ENCODE results near the gene P3R3URF.

Gene P3R3URF

DNA sequence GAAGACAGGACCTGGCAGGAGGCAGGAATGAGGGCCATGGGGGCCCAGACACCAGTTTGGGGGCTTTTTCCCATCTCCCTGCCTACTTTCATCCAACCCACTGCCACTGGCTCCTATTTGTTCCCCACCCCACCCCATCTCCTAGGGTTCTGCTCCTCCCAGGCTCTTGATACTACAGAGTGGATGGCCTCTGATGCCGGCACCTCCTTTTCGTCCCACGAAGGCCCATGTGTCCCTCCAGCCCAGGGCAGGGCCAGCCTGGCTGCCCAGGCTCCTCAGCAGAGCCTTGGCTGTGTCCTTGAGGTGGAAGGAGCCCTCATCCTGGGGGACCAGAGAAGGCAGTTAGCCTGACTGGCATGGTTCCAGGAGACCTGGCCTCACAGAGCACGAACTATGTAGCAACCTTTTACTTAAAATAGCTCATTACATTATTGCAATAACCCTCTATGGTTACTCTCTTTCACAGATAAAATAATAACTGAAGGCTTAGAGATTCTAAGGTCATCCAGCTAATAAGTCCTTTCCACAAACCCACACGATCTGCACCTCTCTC is 18.4 kb upstream of the P3R3URF start:
- Histone ChIP-seq H3K9ac (ENCODE audit: low read length) (no peak overlapping the region), H3K18ac (ENCODE audit: low read length) (no peak overlapping the region), H4K91ac (ENCODE audit: low read depth, low read length) (no peak overlapping the region), H2AK5ac (ENCODE audit: low read length) (no peak overlapping the region), H4K12ac (ENCODE audit: low read depth, low read length) (no peak overlapping the region), H3K4me2 (ENCODE audit: low read length) (no peak overlapping the region), H3K9me3 (ENCODE audit: insufficient read depth, low read depth, low read length) (peaks cover 5% of the 10 kb centered on the region), H3K36me3 (ENCODE audit: control insufficient read depth in 1 of 2, insufficient read depth in 2 of 2, low read length in 2 of 2) (peaks cover 47 to 52% of the 10 kb centered on the region in 2 experiments), H3K79me1 (ENCODE audit: low read length) (peaks cover 10% of the 10 kb centered on the region), H3K4ac (ENCODE audit: low read depth, low read length) (no peak overlapping the region), H2BK12ac (ENCODE audit: low read length) (no peak overlapping the region), H3K27me3 (ENCODE audit: insufficient read depth, low read length) (no peaks in the 10 kb centered on the region), H2BK5ac (ENCODE audit: low read depth, low read length, poor library complexity) (no peak overlapping the region), H2BK120ac (ENCODE audit: insufficient read depth, low read length, poor library complexity) (no peak overlapping the region), H3K23ac (ENCODE audit: low read length) (no peak overlapping the region), H3K4me1 (ENCODE audit: control insufficient read depth in 1 of 2, insufficient read depth in 2 of 2, low read length in 2 of 2) (peaks cover 5 to 8% of the 10 kb centered on the region in 2 experiments), H2AFZ (ENCODE audit: insufficient read depth, low read length, poor library complexity) (no peak overlapping the region), H3K4me3 (ENCODE audit: low read depth, low read length) (no peak overlapping the region), H4K8ac (ENCODE audit: low read depth, low read length) (no peak overlapping the region), H3K79me2 (ENCODE audit: control insufficient read depth, insufficient read depth, low read length, poor library complexity) (peaks cover 9% of the 10 kb centered on the region), H3K14ac (ENCODE audit: low read length) (no peak overlapping the region), H3K27ac (ENCODE audit: low read depth, low read length) (no peak overlapping the region)
- DNase-seq: no peak
- no CpG with 5 or more reads among the region's 5 CpGs for WGBS (ENCODE audit: extremely low coverage, insufficient coverage, insufficient read length)

DNA sequence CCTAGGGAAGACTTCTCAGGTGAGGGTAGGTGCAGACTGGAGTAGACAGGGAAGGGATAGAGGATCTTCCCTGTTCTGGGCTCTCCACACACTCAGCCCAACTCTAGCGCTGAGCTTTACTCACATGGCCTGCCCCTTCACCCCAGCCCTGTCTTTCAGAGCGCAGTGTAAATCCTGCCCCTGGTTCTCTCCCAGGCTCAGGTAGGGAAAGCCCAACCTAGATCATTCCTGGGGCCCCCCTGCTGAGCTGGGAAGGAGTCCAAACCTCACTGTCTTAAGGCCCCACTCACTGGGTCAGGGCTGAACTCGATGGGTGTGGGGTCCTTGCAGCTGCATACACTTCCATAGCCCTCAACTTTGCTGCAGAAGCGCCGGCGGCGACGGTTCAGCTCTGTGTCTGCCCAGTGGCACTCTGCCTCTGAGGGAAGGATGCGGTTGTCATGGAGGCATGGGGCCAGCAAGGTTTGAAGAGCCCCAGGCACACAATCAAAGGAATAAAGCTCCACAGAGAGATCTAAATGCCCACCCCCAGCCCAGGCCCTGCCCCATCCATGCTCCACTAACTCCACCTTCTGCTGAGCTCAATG is 17.8 kb upstream of the P3R3URF start:
- Histone ChIP-seq H3K79me2 (ENCODE audit: control insufficient read depth, insufficient read depth, low read length, poor library complexity) (peaks cover 9% of the 10 kb centered on the region), H4K91ac (ENCODE audit: low read depth, low read length) (no peak overlapping the region), H2AFZ (ENCODE audit: insufficient read depth, low read length, poor library complexity) (no peak overlapping the region), H3K4me3 (ENCODE audit: low read depth, low read length) (no peak overlapping the region), H3K23ac (ENCODE audit: low read length) (no peak overlapping the region), H3K4ac (ENCODE audit: low read depth, low read length) (no peak overlapping the region), H3K14ac (ENCODE audit: low read length) (no peak overlapping the region), H2BK5ac (ENCODE audit: low read depth, low read length, poor library complexity) (no peak overlapping the region), H3K27ac (ENCODE audit: low read depth, low read length) (no peak overlapping the region), H3K18ac (ENCODE audit: low read length) (no peak overlapping the region), H2BK120ac (ENCODE audit: insufficient read depth, low read length, poor library complexity) (no peak overlapping the region), H2AK5ac (ENCODE audit: low read length) (no peak overlapping the region), H2BK12ac (ENCODE audit: low read length) (no peak overlapping the region), H3K9ac (ENCODE audit: low read length) (no peak overlapping the region), H3K36me3 (ENCODE audit: control insufficient read depth in 1 of 2, insufficient read depth in 2 of 2, low read length in 2 of 2) (peaks cover 47 to 56% of the 10 kb centered on the region in 2 experiments), H3K4me1 (ENCODE audit: control insufficient read depth in 1 of 2, insufficient read depth in 2 of 2, low read length in 2 of 2) (peaks cover 9 to 13% of the 10 kb centered on the region in 2 experiments), H3K9me3 (ENCODE audit: insufficient read depth, low read depth, low read length) (peaks cover 5% of the 10 kb centered on the region), H4K12ac (ENCODE audit: low read depth, low read length) (no peak overlapping the region), H3K79me1 (ENCODE audit: low read length) (peaks cover 10% of the 10 kb centered on the region), H3K27me3 (ENCODE audit: insufficient read depth, low read length) (no peaks in the 10 kb centered on the region), H3K4me2 (ENCODE audit: low read length) (no peak overlapping the region), H4K8ac (ENCODE audit: low read depth, low read length) (no peak overlapping the region)
- WGBS (ENCODE audit: extremely low coverage, insufficient coverage, insufficient read length): no CpG with 5 or more reads among the region's 9 CpGs
- DNase-seq: no peak

DNA sequence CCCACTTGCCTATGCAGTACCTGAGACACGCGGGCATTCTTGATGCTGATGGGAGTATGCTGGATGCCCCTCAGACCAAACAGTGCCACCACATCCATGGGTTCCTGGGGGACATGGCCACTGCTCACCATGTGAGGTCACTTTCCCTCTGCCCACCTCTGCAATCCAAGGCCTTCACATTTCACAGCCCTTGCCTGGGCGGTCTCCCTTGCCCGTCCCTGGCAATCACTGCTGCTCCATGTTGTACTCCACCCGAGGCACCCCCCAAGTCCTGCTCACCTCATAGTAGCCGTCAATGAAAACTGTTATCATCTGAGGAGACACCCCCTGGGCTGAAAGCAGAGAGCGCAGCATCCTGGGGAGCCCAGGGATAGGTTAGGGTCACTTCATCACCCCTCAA is 17.0 kb upstream of the P3R3URF start:
- Histone ChIP-seq H4K8ac (ENCODE audit: low read depth, low read length) (no peak overlapping the region), H3K79me1 (ENCODE audit: low read length) (peaks cover 8% of the 10 kb centered on the region), H2BK12ac (ENCODE audit: low read length) (no peak overlapping the region), H3K4me1 (ENCODE audit: control insufficient read depth in 1 of 2, insufficient read depth in 2 of 2, low read length in 2 of 2) (peaks cover 16 to 20% of the 10 kb centered on the region in 2 experiments), H2AFZ (ENCODE audit: insufficient read depth, low read length, poor library complexity) (no peak overlapping the region), H4K12ac (ENCODE audit: low read depth, low read length) (no peak overlapping the region), H2BK5ac (ENCODE audit: low read depth, low read length, poor library complexity) (no peak overlapping the region), H3K9ac (ENCODE audit: low read length) (no peak overlapping the region), H3K18ac (ENCODE audit: low read length) (no peak overlapping the region), H3K27ac (ENCODE audit: low read depth, low read length) (no peak overlapping the region), H3K79me2 (ENCODE audit: control insufficient read depth, insufficient read depth, low read length, poor library complexity) (peaks cover 6% of the 10 kb centered on the region), H3K4me2 (ENCODE audit: low read length) (no peak overlapping the region), H2BK120ac (ENCODE audit: insufficient read depth, low read length, poor library complexity) (no peak overlapping the region), H3K27me3 (ENCODE audit: insufficient read depth, low read length) (no peaks in the 10 kb centered on the region), H3K36me3 (ENCODE audit: control insufficient read depth in 1 of 2, insufficient read depth in 2 of 2, low read length in 2 of 2) (peaks cover 48 to 58% of the 10 kb centered on the region in 2 experiments), H3K14ac (ENCODE audit: low read length) (no peak overlapping the region), H3K4me3 (ENCODE audit: low read depth, low read length) (peak overlapping the region; percentile 7), H3K9me3 (ENCODE audit: insufficient read depth, low read depth, low read length) (peaks cover 5% of the 10 kb centered on the region), H4K91ac (ENCODE audit: low read depth, low read length) (no peak overlapping the region), H3K23ac (ENCODE audit: low read length) (no peak overlapping the region), H3K4ac (ENCODE audit: low read depth, low read length) (no peak overlapping the region), H2AK5ac (ENCODE audit: low read length) (no peak overlapping the region)
- no CpG with 5 or more reads among the region's 7 CpGs for WGBS (ENCODE audit: extremely low coverage, insufficient coverage, insufficient read length)
- DNase-seq: no peak

- WGBS (ENCODE audit: extremely low coverage, insufficient coverage, insufficient read length): no CpG with 5 or more reads among the region's 10 CpGs
- no peak overlapping the region for H3K9ac ChIP-seq (ENCODE audit: low read length)
- no peak overlapping the region for H4K8ac ChIP-seq (ENCODE audit: low read depth, low read length)
- H3K79me1 ChIP-seq (ENCODE audit: low read length): peaks cover 2% of the 10 kb centered on the region
- no peak overlapping the region for H2BK120ac ChIP-seq (ENCODE audit: insufficient read depth, low read length, poor library complexity)
- no peak for DNase-seq
- no peak overlapping the region for H3K4ac ChIP-seq (ENCODE audit: low read depth, low read length)
- no peak overlapping the region for H4K91ac ChIP-seq (ENCODE audit: low read depth, low read length)
- H3K27me3 ChIP-seq (ENCODE audit: insufficient read depth, low read length): no peaks in the 10 kb centered on the region
- H2AK5ac ChIP-seq (ENCODE audit: low read length): no peak overlapping the region
- H4K12ac ChIP-seq (ENCODE audit: low read depth, low read length): no peak overlapping the region
- peaks cover 57 to 66% of the 10 kb centered on the region in 2 experiments for H3K36me3 ChIP-seq (ENCODE audit: control insufficient read depth in 1 of 2, insufficient read depth in 2 of 2, low read length in 2 of 2)
- no peak overlapping the region for H3K4me2 ChIP-seq (ENCODE audit: low read length)
- no peak overlapping the region for H2BK5ac ChIP-seq (ENCODE audit: low read depth, low read length, poor library complexity)
- peaks cover 5% of the 10 kb centered on the region for H3K9me3 ChIP-seq (ENCODE audit: insufficient read depth, low read depth, low read length)
- no peak overlapping the region for H3K27ac ChIP-seq (ENCODE audit: low read depth, low read length)
- no peak overlapping the region for H3K4me3 ChIP-seq (ENCODE audit: low read depth, low read length)
- H3K23ac ChIP-seq (ENCODE audit: low read length): no peak overlapping the region
- no peaks in the 10 kb centered on the region for H3K79me2 ChIP-seq (ENCODE audit: control insufficient read depth, insufficient read depth, low read length, poor library complexity)
- H2AFZ ChIP-seq (ENCODE audit: insufficient read depth, low read length, poor library complexity): no peak overlapping the region
- H3K4me1 ChIP-seq (ENCODE audit: control insufficient read depth in 1 of 2, insufficient read depth in 2 of 2, low read length in 2 of 2): peaks cover 14 to 15% of the 10 kb centered on the region in 2 experiments
- no peak overlapping the region for H3K18ac ChIP-seq (ENCODE audit: low read length)
- no peak overlapping the region for H3K14ac ChIP-seq (ENCODE audit: low read length)
- no peak overlapping the region for H2BK12ac ChIP-seq (ENCODE audit: low read length)
Observed at GRCh38 chr1:46192171-46192570, 15.9 kb upstream of the P3R3URF start.
